Inferior parietal cortex (tissue), 1 donor: ENCODE measurements around the gene PTX4.
A peak's percentile ranks its signal among the peaks of the same experiment; 100 is the strongest.

Experiments
- DNase-seq: peaks from one replicate; pipeline ENCODE4 v3.0.0-alpha.2; 2016; ENCODE audit errors: extremely low spot score

PTX4 gene

GRCh38 chr16:1500465-1501150 lies 11.9 kb upstream of the PTX4 start:
- no peak for DNase-seq

- no peak for DNase-seq
These were observed 11.2 kb upstream of the PTX4 start for GRCh38 chr16:1499756-1500464.

DNA sequence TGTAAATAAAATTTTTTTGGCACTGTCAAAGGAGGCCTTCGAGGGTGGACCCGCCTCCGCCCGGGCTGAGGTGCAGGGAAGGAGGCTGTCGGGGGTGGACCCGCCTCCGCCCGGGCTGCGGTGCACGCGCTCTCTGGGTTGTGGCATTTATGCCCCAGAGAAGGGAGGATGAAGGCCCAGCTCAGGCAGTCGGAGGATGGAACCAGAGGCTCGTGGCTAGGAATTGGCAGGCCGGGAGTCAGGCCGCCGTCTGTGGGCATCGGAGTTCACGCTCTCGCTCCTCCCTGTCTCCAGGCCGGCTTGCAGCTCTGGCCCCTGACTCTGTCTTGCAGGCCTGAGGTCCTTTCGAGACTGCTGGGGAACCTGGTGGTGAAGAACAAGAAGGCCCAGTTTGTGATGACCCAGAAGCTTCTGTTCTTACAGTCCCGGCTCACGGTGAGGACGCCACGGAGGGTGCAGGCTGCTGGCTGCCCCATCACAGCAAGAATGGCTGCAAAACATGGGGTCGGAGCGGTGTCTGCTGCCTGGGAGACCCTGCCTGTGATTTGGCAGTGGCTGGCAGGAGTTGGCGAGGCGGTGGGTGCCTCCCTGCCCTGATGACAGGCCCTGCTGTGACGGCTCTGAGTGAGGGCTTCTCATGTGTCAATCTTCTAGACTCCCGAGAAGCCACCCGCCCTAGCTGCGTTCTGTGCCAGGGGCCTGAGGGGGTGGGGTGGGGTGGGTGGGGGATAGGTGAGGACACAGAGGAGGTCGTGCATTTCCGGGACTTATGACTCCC lies 10.3 kb upstream of the PTX4 start:
- no peak for DNase-seq

GRCh38 chr16:1497014-1497598 lies 8.4 kb upstream of the PTX4 start:
- no peak for DNase-seq

- no peak for DNase-seq
These were observed 7.7 kb upstream of the PTX4 start for GRCh38 chr16:1496464-1496863.

- no peak for DNase-seq
These were observed 7.1 kb upstream of the PTX4 start for GRCh38 chr16:1495889-1496262.

- no peak for DNase-seq
These were observed 6.6 kb upstream of the PTX4 start for GRCh38 chr16:1495211-1495888.

DNA sequence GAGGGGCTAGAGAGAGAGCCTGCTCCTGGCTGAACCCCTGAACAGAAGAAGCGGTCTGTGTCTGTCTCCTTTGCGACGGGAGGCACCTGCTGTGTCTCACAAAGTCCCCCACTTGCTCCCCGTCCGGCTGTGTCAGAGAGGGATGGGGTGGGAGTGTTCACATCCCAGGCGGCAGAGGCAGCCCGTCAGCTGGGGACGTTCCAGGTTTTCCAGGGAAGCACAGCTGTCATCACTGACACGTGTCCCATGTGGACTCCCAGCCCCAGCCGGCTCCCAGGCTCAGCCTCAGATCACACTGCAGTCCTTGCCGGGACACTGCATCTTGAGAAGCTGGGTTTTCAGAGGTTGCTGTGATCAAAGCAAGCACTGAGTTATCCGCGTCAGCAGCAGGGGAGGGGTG lies 6.0 kb upstream of the PTX4 start:
- no peak for DNase-seq

DNA sequence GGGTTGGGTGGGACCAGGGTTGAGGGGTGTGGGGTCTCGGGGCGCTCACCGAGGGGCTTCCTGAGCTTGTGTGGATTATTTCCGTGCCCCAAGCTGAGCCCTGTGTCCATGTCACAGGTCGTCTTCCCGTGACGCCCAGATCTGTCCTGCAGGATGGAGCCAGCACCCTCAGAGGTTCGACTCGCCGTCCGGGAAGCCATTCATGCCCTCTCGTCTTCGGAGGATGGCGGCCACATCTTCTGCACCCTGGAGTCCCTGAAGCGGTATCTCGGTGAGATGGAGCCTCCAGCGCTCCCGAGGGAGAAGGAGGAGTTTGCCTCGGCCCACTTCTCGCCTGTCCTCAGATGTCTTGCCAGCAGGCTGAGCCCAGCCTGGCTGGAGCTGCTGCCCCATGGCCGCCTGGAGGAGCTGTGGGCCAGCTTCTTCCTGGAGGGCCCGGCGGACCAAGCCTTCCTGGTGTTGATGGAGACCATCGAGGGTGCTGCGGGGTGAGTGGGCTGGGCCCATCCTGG lies 5.4 kb upstream of the PTX4 start:
- no peak for DNase-seq

DNA sequence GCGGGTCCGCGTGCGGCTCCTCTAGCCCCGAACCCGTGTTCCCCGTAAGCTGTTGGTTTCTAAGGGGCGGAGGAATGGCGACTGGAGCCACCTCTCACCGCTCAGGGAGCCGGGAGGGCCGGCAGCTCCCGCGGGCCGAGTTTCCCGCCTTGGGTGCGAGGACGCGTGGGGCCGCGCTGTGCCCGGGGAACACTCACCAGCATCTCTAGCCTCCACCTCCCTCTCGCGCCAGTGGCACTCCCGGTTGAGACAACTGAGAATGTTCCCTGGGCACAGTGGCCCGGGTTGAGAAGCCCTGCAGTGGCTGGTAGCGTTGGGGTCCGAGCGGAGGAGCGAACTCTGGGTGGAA lies 5.0 kb upstream of the PTX4 start:
- DNase-seq, result no peak

- peak; percentile 79 for DNase-seq
These were observed 4.4 kb upstream of the PTX4 start, which contains the start of gene TELO2 for GRCh38 chr16:1492923-1493745. TSS of gene TELO2 (plus strand) at chr16:1493360. CDS start at chr16:1494282, 922 bp downstream.

- DNase-seq, result no peak
These were observed 3.6 kb upstream of the PTX4 start for GRCh38 chr16:1492082-1492922.

DNA sequence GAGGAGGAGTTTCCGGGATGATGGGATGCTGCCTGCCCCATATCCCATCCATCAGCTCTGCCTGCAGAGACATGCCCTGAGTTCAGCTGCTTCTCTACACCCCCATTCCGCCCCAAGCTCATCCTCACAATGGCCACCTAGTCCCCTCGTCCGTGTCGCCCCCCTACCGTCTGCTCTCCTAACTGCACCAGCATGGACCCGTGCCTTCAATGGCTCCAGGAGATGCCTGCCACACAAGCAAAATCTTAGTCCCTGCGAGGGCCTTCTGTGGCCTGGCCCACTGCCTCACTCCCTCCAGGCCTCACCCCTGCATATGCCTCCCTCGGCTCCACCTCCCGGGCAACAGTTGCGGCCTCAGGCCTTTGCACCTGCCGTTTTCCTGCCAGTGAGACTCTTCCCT lies 2.6 kb upstream of the PTX4 start:
- DNase-seq, result no peak

GRCh38 chr16:1489077-1489476 lies 333 bp upstream of the PTX4 start:
- no peak for DNase-seq

GRCh38 chr16:1488054-1488601 lies 616 bp downstream of the PTX4 start:
- DNase-seq, result no peak

GRCh38 chr16:1487395-1488053 lies 1.2 kb downstream of the PTX4 start:
- DNase-seq, result no peak

DNA sequence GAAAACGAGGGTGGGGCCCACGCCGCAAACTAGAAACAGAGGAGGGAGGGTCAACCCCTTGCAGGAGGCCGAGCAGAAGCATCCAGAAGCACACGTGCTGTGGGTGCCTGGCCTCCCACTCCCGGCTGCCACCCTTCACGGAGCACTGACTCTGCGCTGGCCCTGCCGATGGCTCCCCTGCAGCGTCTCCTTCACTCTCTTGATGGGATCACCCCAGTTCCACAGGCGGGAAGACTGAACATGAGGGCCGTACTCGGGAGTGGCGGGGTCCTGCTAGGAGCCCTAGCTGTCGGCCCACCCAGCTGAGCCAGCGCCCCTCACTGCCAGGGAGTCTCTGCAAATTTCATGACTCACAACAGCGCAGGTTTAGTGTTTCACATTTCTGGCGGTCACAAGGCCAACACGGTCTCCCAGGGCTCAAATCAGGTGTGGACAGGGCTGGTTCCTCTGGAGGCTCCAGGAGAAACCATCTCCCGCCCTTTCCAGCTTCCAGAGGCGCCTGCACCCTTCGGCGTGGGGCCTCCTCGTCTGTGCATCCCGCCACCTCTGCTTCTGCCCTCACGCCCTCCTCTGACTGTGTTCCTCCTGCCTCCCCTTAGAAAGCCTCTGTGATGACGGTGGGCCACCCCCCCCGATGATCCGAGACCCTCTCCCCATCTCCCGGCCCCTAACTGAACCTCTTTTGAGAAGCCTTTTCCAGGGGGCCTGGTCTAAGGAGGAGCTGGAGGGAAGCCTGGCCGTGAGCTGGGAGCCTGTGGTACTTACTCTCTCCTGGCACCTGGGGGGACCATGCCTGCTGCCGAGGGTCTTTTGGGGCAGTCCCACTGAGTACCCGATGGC lies 2.0 kb downstream of the PTX4 start:
- DNase-seq, result no peak

- no peak for DNase-seq
These were observed 2.8 kb downstream of the PTX4 start for GRCh38 chr16:1485847-1486496.
